Cortex of kidney (tissue), 1 donor: ENCODE results near the gene BAIAP2.
"Not testable (repeated sequence)": the region's sequence is repeated elsewhere in the genome, so short reads cannot be mapped to it uniquely, and the experiment has no call there.

ENCODE experiments used
- DNase-seq: peaks from one replicate; lab custom pipeline; 2025; lab: John Stamatoyannopoulos, UW

BAIAP2 gene

GRCh38 chr17:81002013-81002384 lies 33.0 kb upstream of the BAIAP2 start:
- no peak for DNase-seq

GRCh38 chr17:81002409-81003361 lies 32.3 kb upstream of the BAIAP2 start:
- DNase-seq, result no peak

- no peak for DNase-seq
Observed at GRCh38 chr17:81003711-81004475, 31.1 kb upstream of the BAIAP2 start.

GRCh38 chr17:81006891-81007290 lies 28.1 kb upstream of the BAIAP2 start:
- no peak for DNase-seq

- no peak for DNase-seq
Observed at GRCh38 chr17:81008140-81008539, 26.8 kb upstream of the BAIAP2 start.

- no peak for DNase-seq
Observed at GRCh38 chr17:81009136-81009535, 25.8 kb upstream of the BAIAP2 start.

- DNase-seq, result no peak
Observed at GRCh38 chr17:81010935-81011334, 24.0 kb upstream of the BAIAP2 start.

GRCh38 chr17:81011951-81012350 lies 23.0 kb upstream of the BAIAP2 start:
- no peak for DNase-seq

- DNase-seq, result no peak
Observed at GRCh38 chr17:81012574-81013447, 22.1 kb upstream of the BAIAP2 start.

GRCh38 chr17:81013642-81014041 lies 21.3 kb upstream of the BAIAP2 start:
- DNase-seq, result no peak

GRCh38 chr17:81015136-81015535 lies 19.8 kb upstream of the BAIAP2 start:
- DNase-seq, result no peak

GRCh38 chr17:81016575-81016974 lies 18.4 kb upstream of the BAIAP2 start:
- no peak for DNase-seq

GRCh38 chr17:81017330-81017729 lies 17.6 kb upstream of the BAIAP2 start:
- not testable (repeated sequence) for DNase-seq

GRCh38 chr17:81018044-81018802 lies 16.7 kb upstream of the BAIAP2 start:
- no peak for DNase-seq

- DNase-seq, result no peak
Observed at GRCh38 chr17:81019563-81020442, 15.1 kb upstream of the BAIAP2 start.

GRCh38 chr17:81020443-81020766 lies 14.5 kb upstream of the BAIAP2 start:
- no peak for DNase-seq

GRCh38 chr17:81020767-81021497 lies 14.0 kb upstream of the BAIAP2 start:
- DNase-seq, result no peak

- DNase-seq, result no peak
Observed at GRCh38 chr17:81021531-81022343, 13.2 kb upstream of the BAIAP2 start.

GRCh38 chr17:81022344-81022676 lies 12.6 kb upstream of the BAIAP2 start:
- DNase-seq, result no peak
